Adrenal gland (tissue), 5 donors: ENCODE data around the gene SCAPER.
A peak's percentile ranks its signal among the peaks of the same experiment; 100 is the strongest.

Experiments used
- POLR2A ChIP-seq, 2 donors: fragments of 450-650 bp; IDR thresholded peaks; one replicate each; pipeline ENCODE4 v1.6.1; 2017; ENCODE audit warnings: antibody characterized with exemption in 2 of 2, mild to moderate bottlenecking in 2 of 2, moderate library complexity in 1 of 2
- TF ChIP-seq, protein P1 (sequence below), 6 experiments: fragments of 450-650 bp in 4 of 6; fragments of 200-600 bp in 2 of 6; sonication (generic) in 1 of 6; IDR thresholded peaks; 1 replicate in 5 of 6; 2 replicates in 1 of 6; pipeline versions ENCODE4 v1.5.1 to v1.8.0; 2016 to 2021; ENCODE audit warnings: antibody characterized with exemption in 6 of 6, mild to moderate bottlenecking in 2 of 6, moderate library complexity in 1 of 6
- donor health status: DM: no; HTN: no; CAD: no.

- TF ChIP-seq, protein P1, sequence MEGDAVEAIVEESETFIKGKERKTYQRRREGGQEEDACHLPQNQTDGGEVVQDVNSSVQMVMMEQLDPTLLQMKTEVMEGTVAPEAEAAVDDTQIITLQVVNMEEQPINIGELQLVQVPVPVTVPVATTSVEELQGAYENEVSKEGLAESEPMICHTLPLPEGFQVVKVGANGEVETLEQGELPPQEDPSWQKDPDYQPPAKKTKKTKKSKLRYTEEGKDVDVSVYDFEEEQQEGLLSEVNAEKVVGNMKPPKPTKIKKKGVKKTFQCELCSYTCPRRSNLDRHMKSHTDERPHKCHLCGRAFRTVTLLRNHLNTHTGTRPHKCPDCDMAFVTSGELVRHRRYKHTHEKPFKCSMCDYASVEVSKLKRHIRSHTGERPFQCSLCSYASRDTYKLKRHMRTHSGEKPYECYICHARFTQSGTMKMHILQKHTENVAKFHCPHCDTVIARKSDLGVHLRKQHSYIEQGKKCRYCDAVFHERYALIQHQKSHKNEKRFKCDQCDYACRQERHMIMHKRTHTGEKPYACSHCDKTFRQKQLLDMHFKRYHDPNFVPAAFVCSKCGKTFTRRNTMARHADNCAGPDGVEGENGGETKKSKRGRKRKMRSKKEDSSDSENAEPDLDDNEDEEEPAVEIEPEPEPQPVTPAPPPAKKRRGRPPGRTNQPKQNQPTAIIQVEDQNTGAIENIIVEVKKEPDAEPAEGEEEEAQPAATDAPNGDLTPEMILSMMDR (IDR thresholded peaks at IDR 0.05), result peak in 2 of 6 experiments; percentile 18 to 25
- TF ChIP-seq POLR2A (IDR thresholded peaks at IDR 0.05), result no peak
Measured at GRCh38 chr15:76340803-76341365, 564.3 kb downstream of the SCAPER start.
